Activated CD4-positive, alpha-beta T cell treated with anti-CD3 and anti-CD28 coated beads for 1 hour (primary cell): ENCODE measurements around the gene ALDH1L1.

Source experiments
- DNase-seq: peaks from one replicate; pipeline ENCODE4 v3.0.0-alpha.2; 2020

The ALDH1L1 gene

GRCh38 chr3:126132751-126133511 is 47.5 kb downstream of the ALDH1L1 start:
- DNase-seq, result no peak

- no peak for DNase-seq
Measured at GRCh38 chr3:126131881-126132750, 48.3 kb downstream of the ALDH1L1 start.

GRCh38 chr3:126130981-126131745 is 49.2 kb downstream of the ALDH1L1 start:
- no peak for DNase-seq

GRCh38 chr3:126130081-126130855 is 50.1 kb downstream of the ALDH1L1 start:
- DNase-seq, result peak; percentile 3

GRCh38 chr3:126129398-126129891 is 50.9 kb downstream of the ALDH1L1 start:
- peak; percentile 2 for DNase-seq

- DNase-seq, result no peak
Measured at GRCh38 chr3:126128504-126129397, 51.6 kb downstream of the ALDH1L1 start.

GRCh38 chr3:126127904-126128303 is 52.5 kb downstream of the ALDH1L1 start:
- no peak for DNase-seq

- DNase-seq, result peak; percentile 3
Measured at GRCh38 chr3:126127452-126127851, 52.9 kb downstream of the ALDH1L1 start.

- DNase-seq, result peak; percentile 3
Measured at GRCh38 chr3:126126811-126127431, 53.5 kb downstream of the ALDH1L1 start.

- DNase-seq, result peak; percentile 5
Measured at GRCh38 chr3:126126286-126126685, 54.1 kb downstream of the ALDH1L1 start.

- DNase-seq, result peak; percentile 2
Measured at GRCh38 chr3:126125781-126126251, 54.6 kb downstream of the ALDH1L1 start.

GRCh38 chr3:126125341-126125740 is 55.0 kb downstream of the ALDH1L1 start:
- DNase-seq, result peak; percentile 5

- peak; percentile 0 for DNase-seq
Measured at GRCh38 chr3:126124896-126125295, 55.5 kb downstream of the ALDH1L1 start.

- peak; percentile 4 for DNase-seq
Measured at GRCh38 chr3:126124148-126124868, 56.1 kb downstream of the ALDH1L1 start.

GRCh38 chr3:126121632-126122031 is 58.8 kb downstream of the ALDH1L1 start:
- DNase-seq, result no peak

GRCh38 chr3:126121074-126121473 is 59.3 kb downstream of the ALDH1L1 start:
- DNase-seq, result no peak

- DNase-seq, result no peak
Measured at GRCh38 chr3:126119976-126120375, 60.4 kb downstream of the ALDH1L1 start.

GRCh38 chr3:126119008-126119675 is 61.2 kb downstream of the ALDH1L1 start:
- no peak for DNase-seq

GRCh38 chr3:126118591-126118990 is 61.8 kb downstream of the ALDH1L1 start:
- DNase-seq, result no peak
